ENCODE measurements around the gene PLPPR1. TPM values are rescaled to one million over a fixed set of nuclear protein-coding genes. Genes with fewer than 3 reads are reported as not detected.

PLPPR1 gene
- total and polyA plus RNA-seq, 5 donors = not detected

DNA sequence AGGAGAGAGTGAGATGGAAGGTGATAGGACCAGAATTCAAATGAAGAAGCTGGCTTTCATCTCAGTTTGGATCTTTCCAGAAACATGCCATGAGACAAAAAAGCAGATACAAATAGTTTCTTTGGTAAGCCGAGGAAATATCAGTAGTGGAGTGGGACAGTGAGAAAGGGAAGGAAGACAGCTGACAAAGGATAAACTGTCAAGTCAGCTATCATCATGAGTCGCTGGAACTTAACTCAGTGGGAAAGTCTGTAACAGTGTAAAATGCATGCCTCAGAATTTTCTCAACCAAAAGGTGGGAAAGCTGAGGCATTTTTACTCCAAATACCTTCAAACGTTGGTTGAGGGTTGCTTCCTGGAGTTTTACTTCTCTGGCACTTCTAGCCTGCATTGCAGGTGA, 129.8 kb downstream of the PLPPR1 start:
- no peaks in the 10 kb centered on the region for H3K27me3 ChIP-seq (ENCODE audit: control insufficient read depth, insufficient read depth)
- no peaks in the 10 kb centered on the region for H3K9me3 ChIP-seq (ENCODE audit: control insufficient read depth, low read length)
- 25% methylated on average over 3 of the region's 3 CpGs for WGBS
- no peaks in the 10 kb centered on the region for H3K4me1 ChIP-seq (ENCODE audit: control insufficient read depth, insufficient read depth, low read length)
- ATAC-seq (no peak), DNase-seq (no peak)
- no peak overlapping the region for H3K4me3 ChIP-seq (ENCODE audit: low read length)
- no peak overlapping the region for H3K27ac ChIP-seq (ENCODE audit: low read length)
- intact Hi-C loops (cut with DNase I) = no loop called here

- H3K27ac ChIP-seq (ENCODE audit: low read length) = no peak overlapping the region
- no peak for ATAC-seq
- no peaks in the 10 kb centered on the region for H3K27me3 ChIP-seq (ENCODE audit: control insufficient read depth, insufficient read depth)
- no peaks in the 10 kb centered on the region for H3K4me1 ChIP-seq (ENCODE audit: control insufficient read depth, insufficient read depth, low read length)
- no peaks in the 10 kb centered on the region for H3K9me3 ChIP-seq (ENCODE audit: control insufficient read depth, low read length)
- no peak for DNase-seq
- no peak overlapping the region for H3K4me3 ChIP-seq (ENCODE audit: low read length)
- intact Hi-C loops (cut with DNase I) = no loop called here
- 69% methylated on average over 1 of the region's 1 CpG for WGBS
These were observed 133.7 kb downstream of the PLPPR1 start for GRCh38 chr9:101162231-101162630.

DNA sequence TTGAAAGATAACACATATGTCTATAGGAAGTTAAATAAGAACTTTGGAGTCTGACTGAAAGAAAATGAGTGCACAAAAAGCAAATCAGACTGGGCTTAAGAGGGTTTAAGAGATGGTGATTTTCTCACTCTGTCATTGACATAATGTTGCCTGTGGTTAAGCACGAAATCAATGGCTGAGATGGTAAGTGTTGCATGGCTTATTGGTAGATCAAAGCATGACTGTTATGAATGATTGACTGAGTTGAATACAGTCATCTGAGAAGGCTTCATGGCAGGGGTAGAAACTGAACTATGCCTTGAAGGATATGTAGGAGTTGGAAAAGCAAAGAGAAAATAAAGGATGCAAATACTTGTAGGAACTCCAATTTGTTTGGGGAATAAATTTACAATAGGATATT, 136.6 kb downstream of the PLPPR1 start:
- Histone ChIP-seq H3K4me3 (ENCODE audit: low read length) (no peak overlapping the region), H3K27me3 (ENCODE audit: control insufficient read depth, insufficient read depth) (no peaks in the 10 kb centered on the region), H3K4me1 (ENCODE audit: control insufficient read depth, insufficient read depth, low read length) (no peaks in the 10 kb centered on the region), H3K27ac (ENCODE audit: low read length) (no peak overlapping the region), H3K9me3 (ENCODE audit: control insufficient read depth, low read length) (no peaks in the 10 kb centered on the region)
- WGBS = 74% methylated on average over 1 of the region's 1 CpG
- no peak for DNase-seq
- intact Hi-C loops (cut with DNase I) = no loop called here
- no peak for ATAC-seq

DNA sequence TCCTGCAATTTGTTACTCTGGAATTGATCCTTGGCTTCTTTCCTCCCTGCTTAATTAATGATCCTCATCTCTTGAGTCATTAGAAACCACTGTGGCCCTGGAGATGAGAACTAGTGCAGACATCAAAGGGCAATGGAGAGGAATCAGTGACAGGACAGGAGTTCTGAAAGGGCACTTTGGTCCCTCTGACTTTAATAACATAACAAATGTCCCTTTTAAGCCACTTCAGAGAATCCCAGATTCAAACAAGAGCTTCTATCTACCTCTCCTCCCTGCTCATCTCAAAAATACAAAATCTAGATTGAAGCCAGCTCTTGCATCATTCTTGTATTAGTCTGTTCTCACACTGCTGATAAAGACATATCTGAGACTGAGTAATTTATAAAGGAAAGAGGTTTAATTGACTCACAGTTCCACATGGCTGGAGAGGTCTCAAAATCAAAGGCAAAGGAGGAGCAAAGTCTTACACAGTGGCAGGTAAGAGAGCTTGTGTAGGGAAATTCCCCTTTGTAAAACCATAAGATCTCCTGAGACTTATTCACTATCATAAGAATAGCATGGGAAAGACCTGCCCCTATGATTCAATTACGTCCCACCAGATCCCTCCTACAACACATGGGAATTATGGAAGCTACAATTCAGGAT, 139.1 kb downstream of the PLPPR1 start:
- H3K9me3 ChIP-seq (ENCODE audit: control insufficient read depth, low read length) = no peaks in the 10 kb centered on the region
- WGBS = 68% methylated on average over 1 of the region's 1 CpG
- intact Hi-C loops (cut with DNase I) = no loop called here

DNA sequence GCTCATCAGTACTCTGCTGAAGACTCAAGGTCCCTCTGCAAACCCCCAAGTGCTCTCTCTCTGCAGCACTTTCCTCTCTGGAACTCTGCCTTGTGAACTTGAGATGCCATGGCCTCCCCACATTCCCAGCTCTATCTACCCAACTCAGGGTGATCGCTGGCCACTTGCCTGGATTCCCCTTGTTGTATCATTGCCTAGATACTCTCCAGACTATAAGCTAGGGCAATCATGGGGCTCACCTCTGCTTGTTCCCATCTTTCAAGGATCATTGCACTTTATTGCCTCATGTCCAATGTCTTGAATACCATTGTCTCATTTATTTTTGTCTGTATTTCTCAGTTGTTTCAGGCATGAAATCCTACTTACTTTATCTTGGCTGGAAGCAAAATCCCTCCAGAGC, 144.1 kb downstream of the PLPPR1 start:
- WGBS = 78% methylated on average over 1 of the region's 1 CpG
- Histone ChIP-seq H3K27me3 (ENCODE audit: control insufficient read depth, insufficient read depth) (no peaks in the 10 kb centered on the region), H3K9me3 (ENCODE audit: control insufficient read depth, low read length) (peaks cover 3% of the 10 kb centered on the region), H3K27ac (ENCODE audit: low read length) (no peak overlapping the region), H3K4me1 (ENCODE audit: control insufficient read depth, insufficient read depth, low read length) (no peaks in the 10 kb centered on the region), H3K4me3 (ENCODE audit: low read length) (no peak overlapping the region)
- intact Hi-C loops (cut with DNase I) = no loop called here
- DNase-seq (peak in 1 of 3 donors; percentile 31), ATAC-seq (no peak)

More for the DNA sequence above, 139.1 kb downstream of the PLPPR1 start:
- Histone ChIP-seq H3K4me3 (ENCODE audit: low read length) (no peak overlapping the region), H3K4me1 (ENCODE audit: control insufficient read depth, insufficient read depth, low read length) (no peaks in the 10 kb centered on the region), H3K27ac (ENCODE audit: low read length) (no peak overlapping the region), H3K27me3 (ENCODE audit: control insufficient read depth, insufficient read depth) (no peaks in the 10 kb centered on the region)
- ATAC-seq (no peak), DNase-seq (no peak)

DNA sequence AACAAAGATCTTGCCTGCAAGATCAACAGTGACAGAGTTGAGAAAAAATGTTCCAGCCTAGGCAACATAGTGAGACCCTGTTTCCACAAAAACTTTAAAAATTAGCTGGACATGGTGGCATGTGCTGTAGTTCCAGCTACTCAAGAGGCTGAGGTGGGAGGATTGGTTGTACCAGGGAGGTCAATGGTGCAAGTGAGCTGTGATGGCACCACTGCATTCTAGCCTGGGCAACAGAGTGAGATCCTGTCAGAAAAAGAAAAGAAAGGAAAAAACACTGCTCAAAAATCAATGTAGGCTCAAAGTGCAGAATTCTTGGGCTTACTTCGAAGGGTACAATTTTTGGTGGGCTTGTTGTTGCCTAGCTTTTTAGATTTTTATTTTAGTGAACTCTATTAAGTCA, 145.4 kb downstream of the PLPPR1 start:
- Histone ChIP-seq H3K9me3 (ENCODE audit: control insufficient read depth, low read length) (peaks cover 3% of the 10 kb centered on the region), H3K4me3 (ENCODE audit: low read length) (no peak overlapping the region), H3K4me1 (ENCODE audit: control insufficient read depth, insufficient read depth, low read length) (no peaks in the 10 kb centered on the region), H3K27me3 (ENCODE audit: control insufficient read depth, insufficient read depth) (no peaks in the 10 kb centered on the region), H3K27ac (ENCODE audit: low read length) (no peak overlapping the region)
- intact Hi-C loops (cut with DNase I) = no loop called here
- 84% methylated on average over 1 of the region's 1 CpG for WGBS
- ATAC-seq (no peak), DNase-seq (no peak)

DNA sequence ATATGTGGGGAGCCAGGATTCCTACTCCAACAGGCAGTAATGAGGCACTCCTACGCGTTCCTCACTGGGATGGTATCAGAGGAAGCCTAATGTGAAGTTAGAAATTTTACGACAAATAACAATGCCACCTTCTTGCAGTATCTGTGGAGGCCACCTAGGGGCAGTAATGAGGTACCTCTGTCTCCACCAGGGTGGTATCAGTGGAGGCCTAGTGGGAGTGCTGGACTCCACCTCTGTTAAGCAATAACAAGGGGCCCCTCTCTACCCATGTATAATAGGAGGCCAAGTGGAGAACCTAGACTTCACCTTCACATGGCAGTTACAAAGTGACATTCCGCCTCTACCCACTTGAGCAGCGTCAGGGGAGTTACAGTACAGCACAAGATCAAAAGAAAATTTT, 147.9 kb downstream of the PLPPR1 start:
- 93% methylated on average over 5 of the region's 5 CpGs for WGBS
- intact Hi-C loops (cut with DNase I) = no loop called here

DNA sequence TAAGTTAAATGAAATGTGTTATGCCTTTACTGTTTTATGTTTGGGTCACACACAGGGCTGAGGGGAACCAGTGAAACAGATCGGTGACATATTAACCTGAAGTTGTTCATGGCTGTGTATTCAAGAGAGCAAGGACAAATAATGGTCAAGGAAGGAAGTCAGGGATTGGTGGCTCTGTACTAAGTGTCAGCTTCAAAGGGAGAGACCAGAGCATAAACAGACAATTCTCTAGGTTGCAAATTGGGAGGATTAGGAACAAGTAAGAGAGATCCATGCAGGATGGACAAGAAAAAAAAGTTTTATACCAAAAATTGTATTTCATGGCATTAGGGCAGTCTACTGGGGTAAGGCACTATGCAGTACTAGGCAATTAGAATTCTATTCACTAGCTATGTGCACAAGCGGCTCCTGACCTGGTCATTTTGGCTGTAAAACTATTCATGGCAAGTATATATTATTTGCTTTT, 156.3 kb downstream of the PLPPR1 start:
- Histone ChIP-seq H3K4me1 (ENCODE audit: control insufficient read depth, insufficient read depth, low read length) (no peaks in the 10 kb centered on the region), H3K27ac (ENCODE audit: low read length) (no peak overlapping the region), H3K4me3 (ENCODE audit: low read length) (no peak overlapping the region), H3K9me3 (ENCODE audit: control insufficient read depth, low read length) (no peaks in the 10 kb centered on the region), H3K27me3 (ENCODE audit: control insufficient read depth, insufficient read depth) (no peaks in the 10 kb centered on the region)
- 69% methylated on average over 2 of the region's 2 CpGs for WGBS
- ATAC-seq (no peak), DNase-seq (no peak)
- intact Hi-C loops (cut with DNase I) = no loop called here

More for the DNA sequence above, 147.9 kb downstream of the PLPPR1 start:
- H3K9me3 ChIP-seq (ENCODE audit: control insufficient read depth, low read length) = peaks cover 3% of the 10 kb centered on the region
- H3K27ac ChIP-seq (ENCODE audit: low read length) = no peak overlapping the region
- H3K4me3 ChIP-seq (ENCODE audit: low read length) = no peak overlapping the region
- H3K27me3 ChIP-seq (ENCODE audit: control insufficient read depth, insufficient read depth) = no peaks in the 10 kb centered on the region
- no peaks in the 10 kb centered on the region for H3K4me1 ChIP-seq (ENCODE audit: control insufficient read depth, insufficient read depth, low read length)
- DNase-seq (no peak), ATAC-seq (no peak)

DNA sequence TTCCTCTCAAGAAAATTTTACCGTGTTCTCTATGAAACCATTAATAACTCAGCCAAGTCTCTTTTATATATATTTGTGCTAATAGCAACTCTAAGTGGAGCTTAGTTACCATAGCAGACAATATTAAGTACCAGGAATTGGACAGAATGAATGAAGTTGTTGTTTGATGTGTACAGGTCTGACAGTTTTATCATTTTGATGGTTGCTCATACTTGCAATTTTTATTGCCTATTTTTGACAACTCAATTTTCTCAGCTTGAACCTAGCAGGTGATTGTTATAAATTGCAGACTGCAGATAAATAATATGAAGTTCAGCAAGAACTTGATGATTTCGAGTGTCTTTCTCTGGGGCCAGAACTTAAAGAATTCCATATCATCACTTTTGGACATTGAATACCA, 163.2 kb downstream of the PLPPR1 start:
- ATAC-seq (no peak), DNase-seq (no peak)
- Histone ChIP-seq H3K27me3 (ENCODE audit: control insufficient read depth, insufficient read depth) (no peaks in the 10 kb centered on the region), H3K27ac (ENCODE audit: low read length) (no peak overlapping the region), H3K4me1 (ENCODE audit: control insufficient read depth, insufficient read depth, low read length) (no peaks in the 10 kb centered on the region), H3K9me3 (ENCODE audit: control insufficient read depth, low read length) (no peaks in the 10 kb centered on the region), H3K4me3 (ENCODE audit: low read length) (no peak overlapping the region)
- WGBS = 70% methylated on average over 2 of the region's 2 CpGs
- intact Hi-C loops (cut with DNase I) = no loop called here

- Histone ChIP-seq H3K4me3 (ENCODE audit: low read length) (no peak overlapping the region), H3K9me3 (ENCODE audit: control insufficient read depth, low read length) (no peaks in the 10 kb centered on the region), H3K27ac (ENCODE audit: low read length) (no peak overlapping the region), H3K4me1 (ENCODE audit: control insufficient read depth, insufficient read depth, low read length) (no peaks in the 10 kb centered on the region), H3K27me3 (ENCODE audit: control insufficient read depth, insufficient read depth) (no peaks in the 10 kb centered on the region)
- no peak for DNase-seq
- intact Hi-C loops (cut with DNase I) = no loop called here
- 87% methylated on average over 4 of the region's 4 CpGs for WGBS
- no peak for ATAC-seq
These were observed 168.5 kb downstream of the PLPPR1 start for GRCh38 chr9:101197026-101197425.

DNA sequence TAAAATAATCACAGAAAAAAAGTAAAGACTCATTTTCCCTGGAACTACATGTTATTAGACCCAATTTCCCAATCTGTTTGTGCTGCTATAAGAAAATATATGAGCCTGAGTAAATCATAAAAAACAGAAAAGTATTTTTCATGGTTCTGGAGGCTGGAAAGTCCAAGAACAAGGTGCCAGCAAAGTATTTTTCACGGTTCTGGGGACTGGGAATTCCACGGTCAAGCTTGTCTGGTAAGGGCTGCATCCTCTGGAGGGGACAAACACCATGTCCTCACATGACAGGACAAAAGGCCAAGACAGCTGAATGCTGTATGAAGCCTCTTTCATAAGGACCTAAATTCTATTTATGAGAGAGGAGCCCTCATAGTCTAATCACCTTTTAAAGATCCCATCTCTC, 172.3 kb downstream of the PLPPR1 start:
- DNase-seq (no peak), ATAC-seq (no peak)
- WGBS = 76% methylated on average over 2 of the region's 2 CpGs
- no peaks in the 10 kb centered on the region for H3K4me1 ChIP-seq (ENCODE audit: control insufficient read depth, insufficient read depth, low read length)
- no peaks in the 10 kb centered on the region for H3K9me3 ChIP-seq (ENCODE audit: control insufficient read depth, low read length)
- H3K4me3 ChIP-seq (ENCODE audit: low read length) = no peak overlapping the region
- no peak overlapping the region for H3K27ac ChIP-seq (ENCODE audit: low read length)
- intact Hi-C loops (cut with DNase I) = no loop called here
- no peaks in the 10 kb centered on the region for H3K27me3 ChIP-seq (ENCODE audit: control insufficient read depth, insufficient read depth)

DNA sequence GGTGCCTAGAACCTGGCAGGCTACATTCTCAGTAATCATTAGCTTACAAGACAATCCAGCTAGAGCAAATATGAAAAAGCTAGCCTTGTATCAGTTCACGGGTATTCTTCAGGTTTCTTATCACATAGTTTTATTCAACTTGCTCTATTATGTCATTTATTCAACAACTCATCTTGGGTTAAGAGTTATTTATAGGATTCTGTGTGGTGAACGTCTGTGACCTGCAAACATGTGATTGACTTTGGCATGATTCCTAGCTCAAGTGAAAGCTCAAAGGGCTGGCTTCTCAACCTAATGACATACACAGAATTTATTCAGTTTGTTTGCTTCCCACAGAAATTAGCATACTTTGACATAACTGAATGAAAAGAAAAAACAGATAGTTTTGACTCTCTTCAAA, 173.1 kb downstream of the PLPPR1 start:
- no peak for ATAC-seq
- Histone ChIP-seq H3K4me1 (ENCODE audit: control insufficient read depth, insufficient read depth, low read length) (no peaks in the 10 kb centered on the region), H3K27me3 (ENCODE audit: control insufficient read depth, insufficient read depth) (no peaks in the 10 kb centered on the region), H3K9me3 (ENCODE audit: control insufficient read depth, low read length) (no peaks in the 10 kb centered on the region), H3K27ac (ENCODE audit: low read length) (no peak overlapping the region), H3K4me3 (ENCODE audit: low read length) (no peak overlapping the region)
- intact Hi-C loops (cut with DNase I) = no loop called here
- no peak for DNase-seq
- WGBS = 13% methylated on average over 2 of the region's 2 CpGs

Measured in right cardiac atrium (tissue), 5 donors.